Pancreas (tissue), 10 donors: Measurements from ENCODE around the gene NPPA. TPM values are rescaled to one million over a fixed set of nuclear protein-coding genes. Genes with fewer than 3 reads are reported as not detected.
"Not testable (repeated sequence)": the region's sequence is repeated elsewhere in the genome, so short reads cannot be mapped to it uniquely, and the experiment has no call there.

ENCODE experiments used
- ATAC-seq, 4 donors: fragments of 200-7000 bp; cut with Tn5 transposase; one replicate each; pipeline versions ENCODE4 v1.8.0 to v1.9.1; 2020; ENCODE audit warnings: mild to moderate bottlenecking in 4 of 4, moderate library complexity in 4 of 4
- DNase-seq, 6 donors: peaks; one replicate each; pipeline ENCODE4 v3.0.0-alpha.2; 2020
- FAIRE-seq: peaks from 2 replicates; lab custom pipeline; 2012; peaks lifted over from hg19 to GRCh38; lab: Jason Lieb, UNC
- H3K27ac ChIP-seq, 4 donors: fragments of 200-600 bp; sonication (generic); 1 replicate in 3 of 4; 2 replicates in 1 of 4; pipeline versions ENCODE4 v1.5.0 to v1.8.0; 2020
- H3K27me3 ChIP-seq, 4 donors: fragments of 200-600 bp; one replicate each; pipeline ENCODE4 v1.8.0; 2021
- H3K36me3 ChIP-seq, 3 donors: fragments of 200-600 bp; sonication (generic) in 1 of 3; one replicate each; pipeline versions ENCODE4 v1.5.0 to v1.8.0; 2020 to 2021
- H3K4me1 ChIP-seq, 3 donors: fragments of 200-600 bp; one replicate each; pipeline ENCODE4 v1.8.0; 2021
- H3K4me3 ChIP-seq, 4 donors: fragments of 200-600 bp; sonication (generic) in 2 of 4; one replicate each; pipeline versions ENCODE4 v1.5.0 to v1.8.0; 2020 to 2021
- H3K9me3 ChIP-seq, 4 donors: fragments of 200-600 bp; one replicate each; pipeline ENCODE4 v1.8.0; 2021
- CTCF ChIP-seq, 4 donors: fragments of 200-600 bp; sonication (generic) in 3 of 4; IDR thresholded peaks; one replicate each; pipeline versions ENCODE4 v1.5.0 to v1.8.0; 2021; ENCODE audit warnings: antibody characterized with exemption in 4 of 4
- WGBS, 2 donors: extraction: QIAGEN DNeasy Blood & Tissue Kit; methylation state at CpG; one replicate each; pipeline ENCODE4 v1.1.7; 2013; 5-methylcytosine and 5-hydroxymethylcytosine counted together
- intact Hi-C, 3 donors: fragments of 100-400 bp; cut with DNase I; formaldehyde crosslinking; loops; one replicate each; pipeline versions ENCODE4 v1.11.1 to v1.14.2; 2022
- polyA plus RNA-seq, 2 donors: library from polyadenylated mRNA; stranded (reverse); fragments of 200-250 nt; gene quantifications; one replicate each; pipeline ENCODE4 v1.2.3, GENCODE V29; 2013
- total RNA-seq, 6 donors: library from RNA; stranded (reverse); fragmentation: NEBNext Ultra II Directional in 4 of 6; extraction: Animal tissue kit (Norgen Biotek cat#: 25700) in 4 of 6; gene quantifications; one replicate each; pipeline versions ENCODE4 v1.2.1 to v1.2.4, GENCODE V29; 2021 to 2023
- donor health status: healthy with polysubstance abuse.
- donor health status: DM: no; HTN: no; CAD: no; lungs with moderate emphysema.
- donor health status: DM: no; HTN: no; CAD: no.
- donor health status: control.
- donor health status: control.
- donor health status: Bipolar disorder and iron deficiency.
- donor health status: DM: yes; HTN: yes; CAD: no.
- donor health status: DM: no; HTN: no; CAD: no.
- donor health status: DM: no; HTN: no; CAD: no.
- donor health status: DM: yes; HTN: yes; CAD: no.

The NPPA gene
- total and polyA plus RNA-seq, 8 donors: 0.24 to 1.3 (median 0.28) TPM; not detected in 5

- ATAC-seq (peak; percentile 51 to 62 (median 61)), FAIRE-seq (no peak), DNase-seq (peak in 1 of 6 donors; percentile 40)
- intact Hi-C loops: no loop called here
- Histone ChIP-seq H3K27me3 (no peaks in the 10 kb centered on the region), H3K4me1 (peaks cover 7 to 37% (median 21%) of the 10 kb centered on the region in 3 donors), H3K4me3 (peak overlapping the region; percentile 34 to 81 (median 66)), H3K9me3 (no peaks in the 10 kb centered on the region), H3K27ac (peak overlapping the region; percentile 92 to 99 (median 94)), H3K36me3 (no peaks in the 10 kb centered on the region)
- no peak for TF ChIP-seq CTCF (IDR thresholded peaks at IDR 0.05)
- 0% methylated on average over 13 to 20 of the region's 20 CpGs for WGBS, 2 donors
Measured at GRCh38 chr1:11806307-11806936, 41.2 kb downstream of the NPPA start.

GRCh38 chr1:11805422-11806306, 41.9 kb downstream of the NPPA start, which contains the start of the genes CLCN6 and MTHFR:
Gene CLCN6, plus strand, starts transcription at chr1:11806191. Its CDS starts 72 bp downstream, at chr1:11806263.
Gene MTHFR, minus strand, starts transcription at chr1:11805964. Its CDS starts 2,848 bp downstream, at chr1:11803116.
- peak within 1 kb of the TSS; percentile 37 to 81 (median 66) for H3K4me3 ChIP-seq
- no peak for TF ChIP-seq CTCF (IDR thresholded peaks at IDR 0.05)
- H3K27ac ChIP-seq: peak within 1 kb of the TSS; percentile 92 to 99 (median 94)
- no peaks in the 10 kb centered on the region for H3K27me3 ChIP-seq
- peak; percentile 99 to 100 (median 100) for DNase-seq
- H3K4me1 ChIP-seq: peaks cover 7 to 37% (median 21%) of the 10 kb centered on the region in 3 donors
- peak; percentile 82 for FAIRE-seq
- peak; percentile 87 to 93 (median 89) for ATAC-seq
- no peaks in the 10 kb centered on the region for H3K9me3 ChIP-seq
- peaks cover 0 to 7% (median 0%) of the 10 kb centered on the region in 3 donors for H3K36me3 ChIP-seq
- WGBS, 2 donors: 0 to 1% methylated on average over 72 of the region's 72 CpGs
- intact Hi-C loops: no loop called here

DNA sequence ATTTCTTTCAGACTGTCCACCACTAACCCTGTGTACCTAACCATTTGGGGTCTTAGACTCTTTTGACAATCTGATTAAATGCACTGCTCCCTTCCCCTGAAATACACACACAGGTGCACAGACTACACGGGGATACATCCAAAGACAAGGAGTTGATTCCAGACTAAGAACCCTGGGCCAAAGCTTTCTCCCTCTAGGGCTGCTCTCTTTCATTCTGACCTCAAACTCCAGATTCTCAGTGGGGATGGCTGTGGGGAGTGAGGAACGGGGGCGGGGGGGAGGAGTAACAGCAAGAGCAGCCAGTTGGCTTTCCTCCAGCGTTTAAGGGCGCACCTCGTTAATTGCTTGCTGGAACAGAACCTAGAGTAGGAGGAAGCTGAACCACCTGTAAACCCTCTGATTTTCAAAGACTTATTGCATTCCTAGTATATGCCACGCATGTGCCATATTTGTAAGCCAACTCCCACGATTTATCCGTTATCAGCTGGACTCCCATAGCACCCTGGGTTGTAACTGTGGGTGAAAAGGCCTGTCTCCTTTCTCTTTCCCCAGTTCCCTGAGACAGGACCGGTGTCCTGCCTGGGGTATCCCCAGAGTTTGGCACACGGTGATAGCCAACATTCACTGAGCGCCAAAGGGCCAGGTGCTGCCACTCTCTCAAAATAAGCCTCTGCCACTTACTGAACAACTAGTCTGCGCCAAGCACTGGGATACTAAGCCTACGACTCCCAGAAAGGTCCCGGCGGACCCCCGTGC, 42.7 kb downstream of the NPPA start:
- Histone ChIP-seq H3K4me1 (peaks cover 7 to 37% (median 21%) of the 10 kb centered on the region in 3 donors), H3K27me3 (no peaks in the 10 kb centered on the region), H3K9me3 (no peaks in the 10 kb centered on the region), H3K27ac (peak overlapping the region; percentile 92 to 99 (median 94)), H3K4me3 (peak overlapping the region; percentile 37 to 81 (median 66)), H3K36me3 (peaks cover 0 to 14% (median 0%) of the 10 kb centered on the region in 3 donors)
- DNase-seq (peak in 5 of 6 donors; percentile 58 to 63 (median 60)), FAIRE-seq (no peak), ATAC-seq (peak; percentile 4 to 9 (median 4))
- 1% methylated on average over 17 of the region's 17 CpGs for WGBS, 2 donors
- TF ChIP-seq CTCF (IDR thresholded peaks at IDR 0.05): no peak
- intact Hi-C loops: no loop called here

DNA sequence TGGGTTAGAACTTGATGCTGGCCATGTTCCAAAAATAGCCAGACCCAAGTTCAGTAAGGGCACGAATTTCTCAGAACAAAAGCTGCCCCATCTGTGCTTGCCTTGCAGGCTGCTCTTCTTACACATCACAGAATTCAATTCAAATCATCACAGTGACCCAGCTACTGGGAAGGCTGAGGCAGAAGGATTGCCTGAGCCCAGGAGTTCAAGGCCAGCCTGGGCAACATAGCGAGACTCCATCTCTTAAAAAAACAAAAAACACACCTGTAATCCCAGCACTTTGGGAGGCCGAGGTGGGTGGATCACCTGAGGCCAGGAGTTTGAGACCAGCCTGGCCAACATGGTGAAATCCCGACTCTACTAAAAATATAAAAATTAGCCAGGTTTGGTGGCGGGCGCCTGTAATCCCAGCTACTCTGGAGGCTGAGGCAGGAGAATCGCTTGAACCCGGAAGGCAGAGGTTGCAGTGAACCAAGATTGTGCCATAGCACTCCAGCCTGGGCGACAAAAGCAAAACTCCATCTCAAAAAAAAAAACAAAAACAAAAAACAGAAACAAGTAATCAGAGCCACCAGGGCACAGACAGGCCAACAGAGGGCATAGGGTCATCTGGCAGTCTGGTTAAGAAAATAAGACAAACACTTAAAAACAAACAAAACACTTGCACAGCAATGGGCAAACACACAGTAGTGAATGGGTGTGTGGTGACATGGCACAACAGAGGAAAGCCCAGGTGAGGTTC, 43.5 kb downstream of the NPPA start:
- peak in 1 of 4 donors; percentile 1 for ATAC-seq
- intact Hi-C loops, H3K9me3 ChIP-seq, FAIRE-seq, H3K27me3 ChIP-seq: not testable (repeated sequence)
- Histone ChIP-seq H3K4me3 (peak overlapping the region in 2 of 4 donors; percentile 70 to 81), H3K27ac (peak overlapping the region in 3 of 4 donors; percentile 93 to 99 (median 96)), H3K4me1 (peaks cover 7 to 37% (median 21%) of the 10 kb centered on the region in 3 donors), H3K36me3 (peaks cover 0 to 14% (median 0%) of the 10 kb centered on the region in 3 donors)
- WGBS, 2 donors: 56 to 64% methylated on average over 9 of the region's 9 CpGs
- DNase-seq: peak in 1 of 6 donors; percentile 14
